ENCODE data around the gene PPP1R3C. TPM values are rescaled to one million over a fixed set of nuclear protein-coding genes. Genes with fewer than 3 reads are reported as not detected.

Gene PPP1R3C
- total and polyA plus RNA-seq, 4 donors: 25.5 to 76.1 (median 31.0) TPM

DNA sequence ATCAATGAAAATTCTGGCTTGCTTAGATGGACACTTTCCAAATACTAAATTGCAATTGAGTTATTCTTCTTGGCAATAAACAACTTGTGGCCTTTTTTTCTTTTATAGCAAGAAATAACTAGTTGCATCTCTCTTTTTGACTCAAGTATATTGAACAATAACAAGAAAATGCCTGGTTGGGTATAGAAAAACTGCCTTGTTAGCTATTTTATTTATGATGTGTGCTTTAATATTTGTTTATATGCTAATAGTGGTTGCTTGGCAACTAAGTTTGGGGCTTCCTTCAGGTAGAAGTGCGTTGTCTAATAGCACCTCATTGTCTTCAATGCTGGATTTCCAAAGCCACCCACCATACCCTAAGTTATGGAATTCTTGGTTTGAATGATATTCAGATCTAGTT is 30.1 kb upstream of the PPP1R3C start:
- no peak overlapping the region for H3K27ac ChIP-seq (ENCODE audit: low read depth in 1 of 2, low read length in 2 of 2)
- WGBS: 94% methylated on average over 1 of the region's 1 CpG
- H3K4me3 ChIP-seq (ENCODE audit: low read depth in 1 of 3, low read length in 3 of 3): no peak overlapping the region
- DNase-seq (ENCODE audit: low spot score): no peak
- H3K9me3 ChIP-seq (ENCODE audit: control insufficient read depth in 4 of 4, low read length in 3 of 4): no peaks in the 10 kb centered on the region
- H3K4me1 ChIP-seq (ENCODE audit: control insufficient read depth in 4 of 4, insufficient read depth in 4 of 4, low read length in 3 of 4): no peaks in the 10 kb centered on the region
- TF ChIP-seq SP1 (IDR thresholded peaks at IDR 0.05): no peak
- TF ChIP-seq, protein P1, sequence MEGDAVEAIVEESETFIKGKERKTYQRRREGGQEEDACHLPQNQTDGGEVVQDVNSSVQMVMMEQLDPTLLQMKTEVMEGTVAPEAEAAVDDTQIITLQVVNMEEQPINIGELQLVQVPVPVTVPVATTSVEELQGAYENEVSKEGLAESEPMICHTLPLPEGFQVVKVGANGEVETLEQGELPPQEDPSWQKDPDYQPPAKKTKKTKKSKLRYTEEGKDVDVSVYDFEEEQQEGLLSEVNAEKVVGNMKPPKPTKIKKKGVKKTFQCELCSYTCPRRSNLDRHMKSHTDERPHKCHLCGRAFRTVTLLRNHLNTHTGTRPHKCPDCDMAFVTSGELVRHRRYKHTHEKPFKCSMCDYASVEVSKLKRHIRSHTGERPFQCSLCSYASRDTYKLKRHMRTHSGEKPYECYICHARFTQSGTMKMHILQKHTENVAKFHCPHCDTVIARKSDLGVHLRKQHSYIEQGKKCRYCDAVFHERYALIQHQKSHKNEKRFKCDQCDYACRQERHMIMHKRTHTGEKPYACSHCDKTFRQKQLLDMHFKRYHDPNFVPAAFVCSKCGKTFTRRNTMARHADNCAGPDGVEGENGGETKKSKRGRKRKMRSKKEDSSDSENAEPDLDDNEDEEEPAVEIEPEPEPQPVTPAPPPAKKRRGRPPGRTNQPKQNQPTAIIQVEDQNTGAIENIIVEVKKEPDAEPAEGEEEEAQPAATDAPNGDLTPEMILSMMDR (IDR thresholded peaks at IDR 0.05; ENCODE audit: low read depth, low read length, missing input control): no peak
- TF ChIP-seq FOXA1 (IDR thresholded peaks at IDR 0.05): no peak
- TF ChIP-seq, protein P2, sequence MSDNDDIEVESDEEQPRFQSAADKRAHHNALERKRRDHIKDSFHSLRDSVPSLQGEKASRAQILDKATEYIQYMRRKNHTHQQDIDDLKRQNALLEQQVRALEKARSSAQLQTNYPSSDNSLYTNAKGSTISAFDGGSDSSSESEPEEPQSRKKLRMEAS (IDR thresholded peaks at IDR 0.05): no peak
- TF ChIP-seq GABPA (IDR thresholded peaks at IDR 0.05 in 1 of 2, conservative IDR thresholded peaks at IDR 0.05 in 1 of 2): no peak
- no peak for TF ChIP-seq ATF3 (IDR thresholded peaks at IDR 0.05)
- TF ChIP-seq RAD21 (IDR thresholded peaks at IDR 0.05): no peak
- no peak for TF ChIP-seq EGR1 (IDR thresholded peaks at IDR 0.05; ENCODE audit: low read depth in 2 of 2)
- TF ChIP-seq RXRA (IDR thresholded peaks at IDR 0.05): no peak
- TF ChIP-seq JUND (IDR thresholded peaks at IDR 0.05): no peak
- TF ChIP-seq, protein P3, sequence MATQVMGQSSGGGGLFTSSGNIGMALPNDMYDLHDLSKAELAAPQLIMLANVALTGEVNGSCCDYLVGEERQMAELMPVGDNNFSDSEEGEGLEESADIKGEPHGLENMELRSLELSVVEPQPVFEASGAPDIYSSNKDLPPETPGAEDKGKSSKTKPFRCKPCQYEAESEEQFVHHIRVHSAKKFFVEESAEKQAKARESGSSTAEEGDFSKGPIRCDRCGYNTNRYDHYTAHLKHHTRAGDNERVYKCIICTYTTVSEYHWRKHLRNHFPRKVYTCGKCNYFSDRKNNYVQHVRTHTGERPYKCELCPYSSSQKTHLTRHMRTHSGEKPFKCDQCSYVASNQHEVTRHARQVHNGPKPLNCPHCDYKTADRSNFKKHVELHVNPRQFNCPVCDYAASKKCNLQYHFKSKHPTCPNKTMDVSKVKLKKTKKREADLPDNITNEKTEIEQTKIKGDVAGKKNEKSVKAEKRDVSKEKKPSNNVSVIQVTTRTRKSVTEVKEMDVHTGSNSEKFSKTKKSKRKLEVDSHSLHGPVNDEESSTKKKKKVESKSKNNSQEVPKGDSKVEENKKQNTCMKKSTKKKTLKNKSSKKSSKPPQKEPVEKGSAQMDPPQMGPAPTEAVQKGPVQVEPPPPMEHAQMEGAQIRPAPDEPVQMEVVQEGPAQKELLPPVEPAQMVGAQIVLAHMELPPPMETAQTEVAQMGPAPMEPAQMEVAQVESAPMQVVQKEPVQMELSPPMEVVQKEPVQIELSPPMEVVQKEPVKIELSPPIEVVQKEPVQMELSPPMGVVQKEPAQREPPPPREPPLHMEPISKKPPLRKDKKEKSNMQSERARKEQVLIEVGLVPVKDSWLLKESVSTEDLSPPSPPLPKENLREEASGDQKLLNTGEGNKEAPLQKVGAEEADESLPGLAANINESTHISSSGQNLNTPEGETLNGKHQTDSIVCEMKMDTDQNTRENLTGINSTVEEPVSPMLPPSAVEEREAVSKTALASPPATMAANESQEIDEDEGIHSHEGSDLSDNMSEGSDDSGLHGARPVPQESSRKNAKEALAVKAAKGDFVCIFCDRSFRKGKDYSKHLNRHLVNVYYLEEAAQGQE (IDR thresholded peaks at IDR 0.05): no peak
- TF ChIP-seq HNF4A (conservative IDR thresholded peaks at IDR 0.05): no peak
- no peak for TF ChIP-seq NR2F2 (IDR thresholded peaks at IDR 0.05)
- TF ChIP-seq HNF4G (IDR thresholded peaks at IDR 0.05): no peak
- TF ChIP-seq TAF1 (conservative IDR thresholded peaks at IDR 0.05): no peak
- no peak for TF ChIP-seq YY1 (IDR thresholded peaks at IDR 0.05)
- no peaks in the 10 kb centered on the region for H3K27me3 ChIP-seq (ENCODE audit: control insufficient read depth in 4 of 4, insufficient read depth in 4 of 4, low read length in 3 of 4)
- H3K9ac ChIP-seq (ENCODE audit: low read depth in 1 of 2, low read length in 2 of 2): no peak overlapping the region
- H3K36me3 ChIP-seq (ENCODE audit: control insufficient read depth in 4 of 4, insufficient read depth in 3 of 4, low read depth in 1 of 4, low read length in 3 of 4): no peaks in the 10 kb centered on the region

DNA sequence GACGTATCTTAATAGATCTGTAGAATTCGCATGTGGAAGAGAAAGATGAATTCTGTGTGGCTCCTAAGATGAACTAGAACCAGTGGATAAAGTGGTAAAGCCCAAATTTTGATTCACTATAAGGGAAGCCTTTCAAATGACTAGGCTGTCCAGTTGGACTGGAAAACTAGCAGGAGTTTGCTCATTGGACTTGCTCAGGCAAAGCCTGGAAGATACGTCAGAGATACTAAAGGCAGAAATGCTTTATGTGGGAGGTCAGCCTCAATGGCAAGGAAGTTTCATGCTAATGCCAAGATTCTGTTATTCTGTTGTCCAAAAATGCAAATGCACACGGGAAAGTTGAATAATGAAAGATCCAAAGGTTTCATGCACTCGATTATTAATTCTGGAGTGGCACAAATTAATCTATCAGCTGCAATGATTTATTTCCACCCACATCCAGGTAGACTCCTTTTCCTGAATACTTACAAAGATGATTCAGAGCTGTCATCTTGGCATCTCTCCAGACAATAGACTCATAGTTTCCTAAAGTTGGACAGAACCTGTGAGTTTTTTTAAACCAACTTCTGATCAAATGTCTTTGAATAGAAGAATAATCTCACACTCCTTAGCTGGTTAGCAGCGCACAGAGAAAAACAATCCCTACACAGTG is 20.5 kb upstream of the PPP1R3C start:
- TF ChIP-seq ZBTB33 (IDR thresholded peaks at IDR 0.05): no peak
- no peak for TF ChIP-seq GABPA (IDR thresholded peaks at IDR 0.05 in 1 of 2, conservative IDR thresholded peaks at IDR 0.05 in 1 of 2)
- no peak for TF ChIP-seq HNF4G (IDR thresholded peaks at IDR 0.05)
- no peak for TF ChIP-seq RXRA (IDR thresholded peaks at IDR 0.05)
- peak in 1 of 2 donors; percentile 43 for TF ChIP-seq JUND (IDR thresholded peaks at IDR 0.05)
- TF ChIP-seq, protein P2 (IDR thresholded peaks at IDR 0.05): no peak
- no peak for TF ChIP-seq SP1 (IDR thresholded peaks at IDR 0.05)
- no peak overlapping the region for H3K9ac ChIP-seq (ENCODE audit: low read depth in 1 of 2, low read length in 2 of 2)
- no peak overlapping the region for H3K4me3 ChIP-seq (ENCODE audit: low read depth in 1 of 3, low read length in 3 of 3)
- no peaks in the 10 kb centered on the region for H3K4me1 ChIP-seq (ENCODE audit: control insufficient read depth in 4 of 4, insufficient read depth in 4 of 4, low read length in 3 of 4)
- H3K36me3 ChIP-seq (ENCODE audit: control insufficient read depth in 4 of 4, insufficient read depth in 3 of 4, low read depth in 1 of 4, low read length in 3 of 4): no peaks in the 10 kb centered on the region
- H3K9me3 ChIP-seq (ENCODE audit: control insufficient read depth in 4 of 4, low read length in 3 of 4): no peaks in the 10 kb centered on the region
- no peaks in the 10 kb centered on the region for H3K27me3 ChIP-seq (ENCODE audit: control insufficient read depth in 4 of 4, insufficient read depth in 4 of 4, low read length in 3 of 4)
- no peak for DNase-seq (ENCODE audit: low spot score)
- WGBS: 90% methylated on average over 6 of the region's 6 CpGs
- H3K27ac ChIP-seq (ENCODE audit: low read depth in 1 of 2, low read length in 2 of 2): no peak overlapping the region
